PC-9 (cell line): ENCODE measurements around the gene PTGER2. TPM values are rescaled to one million over a fixed set of nuclear protein-coding genes. Genes with fewer than 3 reads are reported as not detected.

ENCODE experiments used
- BruUV-seq: library from RNA; stranded (reverse); fragments of 400-500 nt; replicated peaks from 2 replicates; lab custom pipeline; 2021; lab: Mats Ljungman, UMichigan
- CTCF ChIA-PET: fragments of 300-600 bp; sonication (Branson Sonifier 250); formaldehyde crosslinking; loops from one replicate; lab custom pipeline; 2022; ENCODE audit warnings: antibody characterized with exemption; lab: Charles Lee
- POLR2A ChIA-PET: fragments of 300-600 bp; sonication (Branson Sonifier 250); formaldehyde crosslinking; loops from one replicate; lab custom pipeline; 2022; ENCODE audit warnings: antibody characterized with exemption; ENCODE audit not compliant: unreplicated experiment; lab: Charles Lee
- DNase-seq, 2 experiments: peaks; one replicate each; pipeline versions ENCODE4 v3.0.0 to v3.0.0-alpha.2; 2015 to 2022; ENCODE audit warnings: mixed read lengths in 1 of 2
- H2AFZ ChIP-seq: fragments of 200-600 bp; sonication (generic); 2 replicates; pipeline ENCODE4 v1.8.1; 2017; ENCODE audit warnings: antibody characterized with exemption
- H3F3A ChIP-seq: fragments of 200-600 bp; sonication (generic); 2 replicates; pipeline ENCODE4 v1.8.1; 2017; ENCODE audit warnings: antibody characterized with exemption, mild to moderate bottlenecking, low read depth; ENCODE audit not compliant: insufficient read depth
- H3K27ac ChIP-seq: fragments of 200-600 bp; sonication (generic); 2 replicates; pipeline ENCODE4 v1.6.1; 2016; ENCODE audit warnings: mixed run types
- H3K27me3 ChIP-seq: fragments of 200-600 bp; sonication (generic); 2 replicates; pipeline ENCODE4 v1.6.1; 2016; ENCODE audit warnings: low read depth, mixed run types; ENCODE audit not compliant: insufficient read depth
- H3K36me3 ChIP-seq: fragments of 200-600 bp; sonication (generic); 2 replicates; pipeline ENCODE4 v1.6.1; 2016; ENCODE audit warnings: low read depth, mixed run types
- H3K4me1 ChIP-seq: fragments of 200-600 bp; sonication (generic); replicated peaks from 2 replicates; pipeline ENCODE4 v1.6.1; 2016; ENCODE audit warnings: mixed run types; ENCODE audit not compliant: insufficient read depth
- H3K4me2 ChIP-seq: fragments of 200-600 bp; sonication (generic); 2 replicates; pipeline ENCODE4 v1.6.1; 2017; ENCODE audit warnings: mixed run types
- H3K4me3 ChIP-seq: fragments of 200-600 bp; sonication (generic); 2 replicates; pipeline ENCODE4 v1.6.1; 2016; ENCODE audit warnings: mixed run types
- H3K79me2 ChIP-seq: fragments of 200-600 bp; sonication (generic); 2 replicates; pipeline ENCODE4 v1.6.1; 2017; ENCODE audit warnings: low read depth, mixed run types
- H3K9me2 ChIP-seq: fragments of 200-600 bp; sonication (generic); 2 replicates; pipeline ENCODE4 v1.8.1; 2017; ENCODE audit warnings: mild to moderate bottlenecking; ENCODE audit not compliant: insufficient read depth
- H3K9me3 ChIP-seq: fragments of 200-600 bp; sonication (generic); 2 replicates; pipeline ENCODE4 v1.8.1; 2016; ENCODE audit warnings: low read depth; ENCODE audit not compliant: insufficient read depth
- H4K20me1 ChIP-seq: fragments of 200-600 bp; sonication (generic); 2 replicates; pipeline ENCODE4 v1.8.1; 2017; ENCODE audit not compliant: insufficient read depth
- CTCF ChIP-seq: fragments of 200-600 bp; sonication (generic); conservative IDR thresholded peaks from 2 replicates; pipeline ENCODE4 v1.6.1; 2017; ENCODE audit warnings: mixed run types, antibody characterized with exemption, mild to moderate bottlenecking, moderate library complexity
- EZH2 ChIP-seq: fragments of 200-600 bp; sonication (generic); IDR thresholded peaks from 2 replicates; pipeline ENCODE4 v1.8.0; 2017; ENCODE audit warnings: antibody characterized with exemption, low read depth
- intact Hi-C: fragments of 100-400 bp; cut with micrococcal nuclease; formaldehyde crosslinking; loops from one replicate; pipeline ENCODE4 v1.10.0; 2022; ENCODE audit not compliant: unreplicated experiment
- total RNA-seq: library from RNA; stranded (reverse); gene quantifications from 2 replicates; pipeline ENCODE4 v1.2.3, GENCODE V29; 2021

The PTGER2 gene
- total RNA-seq, 1 experiment from 2014 or later, result 0.15 TPM

- no peak for DNase-seq
- H3K27me3 ChIP-seq, result no peaks in the 10 kb centered on the region
- no peaks in the 10 kb centered on the region for H3K9me3 ChIP-seq
- BruUV-seq, result no TSS peak
- H3K79me2 ChIP-seq, result no peaks in the 10 kb centered on the region
- no peaks in the 10 kb centered on the region for H3F3A ChIP-seq
- H4K20me1 ChIP-seq, result no peaks in the 10 kb centered on the region
- no peak overlapping the region for H2AFZ ChIP-seq
- H3K27ac ChIP-seq, result no peak overlapping the region
- intact Hi-C loops, result no loop called here
- TF ChIP-seq EZH2 (no peak), CTCF (no peak)
- no peak overlapping the region for H3K4me3 ChIP-seq
- no peaks in the 10 kb centered on the region for H3K4me1 ChIP-seq
- H3K36me3 ChIP-seq, result no peaks in the 10 kb centered on the region
- CTCF ChIA-PET, result no interaction called here
- H3K9me2 ChIP-seq, result no peaks in the 10 kb centered on the region
- no peak overlapping the region for H3K4me2 ChIP-seq
- POLR2A ChIA-PET, result no interaction called here
Measured at GRCh38 chr14:52269100-52269499, 45.0 kb upstream of the PTGER2 start.

GRCh38 chr14:52269982-52270381, 44.1 kb upstream of the PTGER2 start:
- Histone ChIP-seq H3K36me3 (no peaks in the 10 kb centered on the region), H3K4me1 (no peaks in the 10 kb centered on the region), H2AFZ (no peak overlapping the region), H3K4me2 (no peak overlapping the region), H3K9me3 (no peaks in the 10 kb centered on the region), H3K79me2 (no peaks in the 10 kb centered on the region), H4K20me1 (no peaks in the 10 kb centered on the region), H3K27me3 (no peaks in the 10 kb centered on the region), H3K4me3 (no peak overlapping the region), H3K9me2 (no peaks in the 10 kb centered on the region), H3F3A (no peaks in the 10 kb centered on the region), H3K27ac (no peak overlapping the region)
- intact Hi-C loops, result no loop called here
- CTCF ChIA-PET, result no interaction called here
- BruUV-seq, result no TSS peak
- POLR2A ChIA-PET, result no interaction called here
- no peak for TF ChIP-seq CTCF
- TF ChIP-seq EZH2, result no peak
- DNase-seq, result no peak

- Histone ChIP-seq H3K36me3 (no peaks in the 10 kb centered on the region), H3K79me2 (no peaks in the 10 kb centered on the region), H2AFZ (no peak overlapping the region), H3F3A (no peaks in the 10 kb centered on the region), H4K20me1 (no peaks in the 10 kb centered on the region), H3K27me3 (no peaks in the 10 kb centered on the region), H3K4me2 (no peak overlapping the region), H3K27ac (no peak overlapping the region), H3K4me3 (no peak overlapping the region), H3K9me2 (no peaks in the 10 kb centered on the region), H3K9me3 (no peaks in the 10 kb centered on the region), H3K4me1 (no peaks in the 10 kb centered on the region)
- TF ChIP-seq EZH2 (no peak), CTCF (no peak)
- CTCF ChIA-PET, result no interaction called here
- no peak for DNase-seq
- no TSS peak for BruUV-seq
- POLR2A ChIA-PET, result no interaction called here
- intact Hi-C loops, result no loop called here
Measured at GRCh38 chr14:52271538-52271937, 42.6 kb upstream of the PTGER2 start.
